WTC11 (cell line): ENCODE results near the gene DNM1L.

Experiments
- CTCF ChIP-seq: fragments of 200-600 bp; IDR thresholded peaks from 2 replicates; pipeline ENCODE4 v1.8.0; 2022; ENCODE audit warnings: antibody characterized with exemption
- IRF2 ChIP-seq: sonication (generic); formaldehyde crosslinking; IDR thresholded peaks from 2 replicates; pipeline ENCODE4 v1.8.0; 2022; ENCODE audit warnings: low read depth, missing genetic modification reagents, borderline replicate concordance
- JUN ChIP-seq: sonication (generic); formaldehyde crosslinking; IDR thresholded peaks from 2 replicates; pipeline ENCODE4 v1.8.0; 2023; ENCODE audit warnings: mild to moderate bottlenecking, missing genetic modification reagents
- MXD4 ChIP-seq: fragments of 250-450 bp; sonication (Bioruptor Pico); IDR thresholded peaks from 2 replicates; pipeline ENCODE4 v1.8.0; 2021; ENCODE audit warnings: mild to moderate bottlenecking, moderate library complexity, borderline replicate concordance
- NR3C1 ChIP-seq: sonication (generic); formaldehyde crosslinking; conservative IDR thresholded peaks from 2 replicates; pipeline ENCODE4 v1.8.1; 2023; ENCODE audit warnings: low read depth, mild to moderate bottlenecking, missing genetic modification reagents
- PRDM15 ChIP-seq: sonication (generic); formaldehyde crosslinking; IDR thresholded peaks from 2 replicates; pipeline ENCODE4 v1.8.0; 2022; ENCODE audit warnings: missing genetic modification reagents
- RELA ChIP-seq: sonication (generic); formaldehyde crosslinking; IDR thresholded peaks from 2 replicates; pipeline ENCODE4 v1.8.1; 2022; ENCODE audit warnings: missing genetic modification reagents, mild to moderate bottlenecking, borderline replicate concordance
- TEAD1 ChIP-seq: sonication (generic); formaldehyde crosslinking; IDR thresholded peaks from 2 replicates; pipeline ENCODE4 v1.8.0; 2022; ENCODE audit warnings: mild to moderate bottlenecking, missing genetic modification reagents
- TEAD4 ChIP-seq: sonication (generic); formaldehyde crosslinking; IDR thresholded peaks from 2 replicates; pipeline ENCODE4 v1.8.0; 2022; ENCODE audit warnings: mild to moderate bottlenecking, missing genetic modification reagents
- ZNF121 ChIP-seq: sonication (generic); formaldehyde crosslinking; IDR thresholded peaks from 2 replicates; pipeline ENCODE4 v1.8.0; 2023; ENCODE audit warnings: missing genetic modification reagents

- TF ChIP-seq NR3C1 = no peak
- TF ChIP-seq JUN (CRISPR knock-in tag) = no peak
- TF ChIP-seq TEAD1 (CRISPR knock-in tag) = no peak
- no peak for TF ChIP-seq MXD4 (CRISPR knock-in tag)
- TF ChIP-seq CTCF = no peak
- TF ChIP-seq ZNF121 = no peak
- no peak for TF ChIP-seq PRDM15 (CRISPR knock-in tag)
- TF ChIP-seq RELA (CRISPR knock-in tag) = no peak
- no peak for TF ChIP-seq IRF2 (CRISPR knock-in tag)
- no peak for TF ChIP-seq TEAD4 (CRISPR knock-in tag)
Observed at GRCh38 chr12:32706335-32707024, 27.4 kb downstream of the DNM1L start.
